WTC11 (cell line): ENCODE measurements around the gene FAM168B. TPM values are rescaled to one million over a fixed set of nuclear protein-coding genes. Genes with fewer than 3 reads are reported as not detected.

Experiments used
- ATAC-seq: fragments of 200-7000 bp; cut with Tn5 transposase; 2 replicates; pipeline ENCODE4 v1.10.0; 2021; ENCODE audit warnings: mild to moderate bottlenecking, moderate library complexity
- CTCF ChIA-PET: fragments of 300-600 bp; sonication (Branson Sonifier 250); formaldehyde crosslinking; loops from one replicate; lab custom pipeline; 2021; ENCODE audit warnings: antibody characterized with exemption; lab: Charles Lee
- POLR2A ChIA-PET: fragments of 350-600 bp; sonication (Branson Sonifier 250); formaldehyde crosslinking; loops from one replicate; lab custom pipeline; 2021; ENCODE audit warnings: antibody characterized with exemption; lab: Charles Lee
- DNase-seq: peaks from one replicate; pipeline ENCODE4 v3.0.0; 2021; ENCODE audit warnings: low spot score
- H3K27ac Mint-ChIP-seq: 2 replicates; pipeline ENCODE4 v1.8.0; 2021; ENCODE audit warnings: mixed read lengths
- H3K27me3 Mint-ChIP-seq: 2 replicates; pipeline ENCODE4 v1.8.0; 2021; ENCODE audit warnings: low read depth, mild to moderate bottlenecking, moderate library complexity, mixed read lengths
- H3K36me3 Mint-ChIP-seq: 2 replicates; pipeline ENCODE4 v1.8.0; 2021; ENCODE audit warnings: mixed read lengths
- H3K4me1 Mint-ChIP-seq: 2 replicates; pipeline ENCODE4 v1.8.0; 2022; ENCODE audit warnings: mixed read lengths
- H3K4me3 Mint-ChIP-seq: 2 replicates; pipeline ENCODE4 v1.8.0; 2021; ENCODE audit warnings: mild to moderate bottlenecking, moderate library complexity, mixed read lengths
- H3K9me3 Mint-ChIP-seq: 2 replicates; pipeline ENCODE4 v1.8.0; 2021; ENCODE audit warnings: mixed read lengths
- AFF4 ChIP-seq: sonication (generic); formaldehyde crosslinking; IDR thresholded peaks from 2 replicates; pipeline ENCODE4 v1.8.1; 2023; ENCODE audit warnings: mild to moderate bottlenecking, missing genetic modification reagents, borderline replicate concordance
- ATF1 ChIP-seq: sonication (generic); formaldehyde crosslinking; IDR thresholded peaks from 2 replicates; pipeline ENCODE4 v1.8.1; 2023; ENCODE audit warnings: mild to moderate bottlenecking, moderate library complexity, missing genetic modification reagents
- ATF6 ChIP-seq: sonication (generic); formaldehyde crosslinking; IDR thresholded peaks from 2 replicates; pipeline ENCODE4 v1.8.1; 2023; ENCODE audit warnings: mild to moderate bottlenecking, missing genetic modification reagents
- FOXK1 ChIP-seq: sonication (generic); formaldehyde crosslinking; IDR thresholded peaks from 2 replicates; pipeline ENCODE4 v1.8.0; 2022; ENCODE audit warnings: mild to moderate bottlenecking, moderate library complexity, missing genetic modification reagents
- GABPB1 ChIP-seq: sonication (generic); formaldehyde crosslinking; IDR thresholded peaks from 2 replicates; pipeline ENCODE4 v1.8.1; 2023; ENCODE audit warnings: mild to moderate bottlenecking, missing genetic modification reagents
- IRF2 ChIP-seq: sonication (generic); formaldehyde crosslinking; IDR thresholded peaks from 2 replicates; pipeline ENCODE4 v1.8.0; 2022; ENCODE audit warnings: low read depth, missing genetic modification reagents, borderline replicate concordance
- KAT7 ChIP-seq: sonication (generic); formaldehyde crosslinking; IDR thresholded peaks from 2 replicates; pipeline ENCODE4 v1.8.1; 2023; ENCODE audit warnings: missing genetic modification reagents, mild to moderate bottlenecking, borderline replicate concordance
- MAX ChIP-seq: sonication (generic); formaldehyde crosslinking; IDR thresholded peaks from 2 replicates; pipeline ENCODE4 v1.8.0; 2022; ENCODE audit warnings: mild to moderate bottlenecking, missing genetic modification reagents
- MXD4 ChIP-seq: fragments of 250-450 bp; sonication (Bioruptor Pico); IDR thresholded peaks from 2 replicates; pipeline ENCODE4 v1.8.0; 2021; ENCODE audit warnings: mild to moderate bottlenecking, moderate library complexity, borderline replicate concordance
- MYBL2 ChIP-seq: sonication (generic); formaldehyde crosslinking; IDR thresholded peaks from 2 replicates; pipeline ENCODE4 v1.8.1; 2023; ENCODE audit warnings: mild to moderate bottlenecking, moderate library complexity, missing genetic modification reagents
- NR1H2 ChIP-seq: sonication (generic); formaldehyde crosslinking; IDR thresholded peaks from 2 replicates; pipeline ENCODE4 v1.9.0; 2021; ENCODE audit warnings: mild to moderate bottlenecking, moderate library complexity, missing genetic modification reagents
- PREB ChIP-seq: sonication (generic); formaldehyde crosslinking; IDR thresholded peaks from 2 replicates; pipeline ENCODE4 v1.8.1; 2022; ENCODE audit warnings: mild to moderate bottlenecking, missing genetic modification reagents, moderate library complexity, borderline replicate concordance
- SMAD3 ChIP-seq: sonication (generic); formaldehyde crosslinking; IDR thresholded peaks from 2 replicates; pipeline ENCODE4 v1.8.0; 2022; ENCODE audit warnings: missing genetic modification reagents, mild to moderate bottlenecking, borderline replicate concordance
- SMAD4 ChIP-seq: sonication (generic); formaldehyde crosslinking; IDR thresholded peaks from 2 replicates; pipeline ENCODE4 v1.8.0; 2022; ENCODE audit warnings: mild to moderate bottlenecking, missing genetic modification reagents
- STAT6 ChIP-seq: sonication (generic); formaldehyde crosslinking; conservative IDR thresholded peaks from 2 replicates; pipeline ENCODE4 v1.8.1; 2023; ENCODE audit warnings: mild to moderate bottlenecking, low read depth, missing genetic modification reagents, moderate library complexity
- USF1 ChIP-seq: sonication (generic); formaldehyde crosslinking; IDR thresholded peaks from 2 replicates; pipeline ENCODE4 v1.8.0; 2022; ENCODE audit warnings: mild to moderate bottlenecking, missing genetic modification reagents
- ZMAT4 ChIP-seq: fragments of 250-450 bp; sonication (Bioruptor Pico); IDR thresholded peaks from 2 replicates; pipeline ENCODE4 v1.9.0; 2021; ENCODE audit warnings: mild to moderate bottlenecking
- ZNF121 ChIP-seq: sonication (generic); formaldehyde crosslinking; IDR thresholded peaks from 2 replicates; pipeline ENCODE4 v1.8.0; 2023; ENCODE audit warnings: missing genetic modification reagents
- ZNF232 ChIP-seq: sonication (generic); formaldehyde crosslinking; IDR thresholded peaks from 2 replicates; pipeline ENCODE4 v1.8.0; 2022; ENCODE audit warnings: mild to moderate bottlenecking, missing genetic modification reagents
- ZNF671 ChIP-seq: fragments of 250-450 bp; sonication (Bioruptor Pico); IDR thresholded peaks from 2 replicates; pipeline ENCODE4 v1.8.0; 2021; ENCODE audit warnings: mild to moderate bottlenecking
- total RNA-seq: library from RNA; stranded (reverse); gene quantifications from 3 replicates; pipeline ENCODE4 v1.2.3, GENCODE V29; 2021

Gene FAM168B
- total RNA-seq, 1 experiment from 2014 or later, result 63.9 TPM

- ATAC-seq, result no peak
- TF ChIP-seq STAT6 (CRISPR knock-in tag) (no peak), AFF4 (CRISPR knock-in tag) (no peak), USF1 (CRISPR knock-in tag) (no peak), IRF2 (no peak), MXD4 (CRISPR knock-in tag) (no peak), KAT7 (CRISPR knock-in tag) (no peak), ATF6 (CRISPR knock-in tag) (no peak), ZMAT4 (CRISPR knock-in tag) (no peak)
- Mint-ChIP-seq H3K4me1 (peaks cover 9% of the 10 kb centered on the region), H3K27ac (peak overlapping the region; percentile 57), H3K9me3 (no peaks in the 10 kb centered on the region), H3K27me3 (no peaks in the 10 kb centered on the region), H3K36me3 (peaks cover 14% of the 10 kb centered on the region), H3K4me3 (no peak overlapping the region)
- POLR2A ChIA-PET, result no interaction called here
- CTCF ChIA-PET, result no interaction called here
- no peak for DNase-seq
Measured at GRCh38 chr2:131043199-131044074, 49.8 kb downstream of the FAM168B start.

GRCh38 chr2:131042148-131042775 is 51.0 kb downstream of the FAM168B start:
- Mint-ChIP-seq H3K36me3 (peaks cover 3% of the 10 kb centered on the region), H3K27me3 (no peaks in the 10 kb centered on the region), H3K27ac (no peak overlapping the region), H3K9me3 (no peaks in the 10 kb centered on the region), H3K4me1 (peaks cover 9% of the 10 kb centered on the region), H3K4me3 (no peak overlapping the region)
- TF ChIP-seq SMAD4 (CRISPR knock-in tag) (no peak), FOXK1 (CRISPR knock-in tag) (no peak), MYBL2 (CRISPR knock-in tag) (no peak), SMAD3 (CRISPR knock-in tag) (no peak), ZNF232 (CRISPR knock-in tag) (no peak), NR1H2 (CRISPR knock-in tag) (no peak), GABPB1 (no peak), ZNF671 (CRISPR knock-in tag) (no peak), ZNF121 (CRISPR knock-in tag) (no peak), PREB (CRISPR knock-in tag) (no peak), ATF1 (no peak), MAX (no peak)
- ChIA-PET CTCF (interaction anchor here (0.5 to 2.2 kb wide), 2 partner anchors 78 to 110 kb away, joined by 5 to 11 read pairs; no protein-coding TSS in a partner anchor), POLR2A (no interaction called here)
- DNase-seq, result no peak
- no peak for ATAC-seq
